SU-DHL-6 (cell line): ENCODE data around the gene ERAP2.

Experiments
- H2AFZ ChIP-seq: fragments of 200-600 bp; sonication (generic); 2 replicates; pipeline ENCODE4 v1.6.1; 2014; ENCODE audit warnings: low read depth, mild to moderate bottlenecking, moderate library complexity, mixed read lengths, antibody characterized with exemption, low read length; ENCODE audit not compliant: severe bottlenecking
- H3F3A ChIP-seq: fragments of 200-600 bp; shearing (Covaris generic); 2 replicates; pipeline ENCODE4 v1.6.0; 2016; ENCODE audit warnings: antibody characterized with exemption, mild to moderate bottlenecking; ENCODE audit not compliant: insufficient read depth
- H3K27ac ChIP-seq: fragments of 200-600 bp; sonication (generic); 2 replicates; pipeline ENCODE4 v1.5.1; 2016; ENCODE audit warnings: low read depth, mild to moderate bottlenecking, low read length, moderate library complexity, mixed read lengths
- H3K27me3 ChIP-seq: fragments of 200-600 bp; sonication (generic), shearing (Covaris generic); 2 replicates; pipeline ENCODE4 v1.6.0; 2014; ENCODE audit warnings: mild to moderate bottlenecking, low read length
- H3K36me3 ChIP-seq: fragments of 200-600 bp; sonication (generic); 2 replicates; pipeline ENCODE4 v1.6.1; 2014; ENCODE audit warnings: mild to moderate bottlenecking, low read length, mixed read lengths
- H3K4me2 ChIP-seq: fragments of 300-600, 200-600 bp; shearing (Covaris generic), sonication (generic); 2 replicates; pipeline ENCODE4 v1.6.0; 2014; ENCODE audit warnings: low read length, low read depth, mild to moderate bottlenecking; ENCODE audit not compliant: poor library complexity, severe bottlenecking
- H3K4me3 ChIP-seq: fragments of 200-600 bp; sonication (generic); 2 replicates; pipeline ENCODE4 v1.5.1; 2014; ENCODE audit warnings: antibody characterized with exemption, low read length, mild to moderate bottlenecking, mixed read lengths; ENCODE audit not compliant: insufficient read depth, poor library complexity, severe bottlenecking
- H3K79me2 ChIP-seq: fragments of 200-600 bp; sonication (generic); 2 replicates; pipeline ENCODE4 v1.6.1; 2014; ENCODE audit warnings: mild to moderate bottlenecking, low read length, moderate library complexity; ENCODE audit not compliant: insufficient read depth
- H3K9ac ChIP-seq: fragments of 200-600 bp; sonication (generic); 2 replicates; pipeline ENCODE4 v1.7.0; 2014; ENCODE audit warnings: mild to moderate bottlenecking, low read length
- H3K9me2 ChIP-seq: fragments of 200-600 bp; sonication (generic); replicated peaks from 2 replicates; pipeline ENCODE4 v1.6.1; 2014; ENCODE audit warnings: low read length; ENCODE audit not compliant: insufficient read depth
- H3K9me3 ChIP-seq: fragments of 200-600 bp; sonication (generic); 2 replicates; pipeline ENCODE4 v1.6.1; 2014; ENCODE audit warnings: low read length, mixed read lengths; ENCODE audit not compliant: insufficient read depth
- H4K20me1 ChIP-seq: fragments of 200-600 bp; sonication (generic); 2 replicates; pipeline ENCODE4 v1.6.1; 2014; ENCODE audit warnings: low read depth, mild to moderate bottlenecking, antibody characterized with exemption, low read length, moderate library complexity, mixed read lengths
- EZH2phosphoT487 ChIP-seq: fragments of 200-600 bp; sonication (generic), shearing (Covaris generic); conservative IDR thresholded peaks from 2 replicates; pipeline ENCODE4 v1.6.1; 2018; ENCODE audit warnings: mild to moderate bottlenecking, antibody characterized with exemption, low read length, moderate library complexity, mixed read lengths
- TF ChIP-seq, protein P1 (sequence below): fragments of 200-600 bp; sonication (generic); IDR thresholded peaks from one replicate; pipeline ENCODE4 v1.5.1; 2017; ENCODE audit warnings: antibody characterized with exemption, mild to moderate bottlenecking, low read length, moderate library complexity; ENCODE audit not compliant: insufficient read depth, poor library complexity, severe bottlenecking

Gene ERAP2, protein sequence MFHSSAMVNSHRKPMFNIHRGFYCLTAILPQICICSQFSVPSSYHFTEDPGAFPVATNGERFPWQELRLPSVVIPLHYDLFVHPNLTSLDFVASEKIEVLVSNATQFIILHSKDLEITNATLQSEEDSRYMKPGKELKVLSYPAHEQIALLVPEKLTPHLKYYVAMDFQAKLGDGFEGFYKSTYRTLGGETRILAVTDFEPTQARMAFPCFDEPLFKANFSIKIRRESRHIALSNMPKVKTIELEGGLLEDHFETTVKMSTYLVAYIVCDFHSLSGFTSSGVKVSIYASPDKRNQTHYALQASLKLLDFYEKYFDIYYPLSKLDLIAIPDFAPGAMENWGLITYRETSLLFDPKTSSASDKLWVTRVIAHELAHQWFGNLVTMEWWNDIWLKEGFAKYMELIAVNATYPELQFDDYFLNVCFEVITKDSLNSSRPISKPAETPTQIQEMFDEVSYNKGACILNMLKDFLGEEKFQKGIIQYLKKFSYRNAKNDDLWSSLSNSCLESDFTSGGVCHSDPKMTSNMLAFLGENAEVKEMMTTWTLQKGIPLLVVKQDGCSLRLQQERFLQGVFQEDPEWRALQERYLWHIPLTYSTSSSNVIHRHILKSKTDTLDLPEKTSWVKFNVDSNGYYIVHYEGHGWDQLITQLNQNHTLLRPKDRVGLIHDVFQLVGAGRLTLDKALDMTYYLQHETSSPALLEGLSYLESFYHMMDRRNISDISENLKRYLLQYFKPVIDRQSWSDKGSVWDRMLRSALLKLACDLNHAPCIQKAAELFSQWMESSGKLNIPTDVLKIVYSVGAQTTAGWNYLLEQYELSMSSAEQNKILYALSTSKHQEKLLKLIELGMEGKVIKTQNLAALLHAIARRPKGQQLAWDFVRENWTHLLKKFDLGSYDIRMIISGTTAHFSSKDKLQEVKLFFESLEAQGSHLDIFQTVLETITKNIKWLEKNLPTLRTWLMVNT

DNA sequence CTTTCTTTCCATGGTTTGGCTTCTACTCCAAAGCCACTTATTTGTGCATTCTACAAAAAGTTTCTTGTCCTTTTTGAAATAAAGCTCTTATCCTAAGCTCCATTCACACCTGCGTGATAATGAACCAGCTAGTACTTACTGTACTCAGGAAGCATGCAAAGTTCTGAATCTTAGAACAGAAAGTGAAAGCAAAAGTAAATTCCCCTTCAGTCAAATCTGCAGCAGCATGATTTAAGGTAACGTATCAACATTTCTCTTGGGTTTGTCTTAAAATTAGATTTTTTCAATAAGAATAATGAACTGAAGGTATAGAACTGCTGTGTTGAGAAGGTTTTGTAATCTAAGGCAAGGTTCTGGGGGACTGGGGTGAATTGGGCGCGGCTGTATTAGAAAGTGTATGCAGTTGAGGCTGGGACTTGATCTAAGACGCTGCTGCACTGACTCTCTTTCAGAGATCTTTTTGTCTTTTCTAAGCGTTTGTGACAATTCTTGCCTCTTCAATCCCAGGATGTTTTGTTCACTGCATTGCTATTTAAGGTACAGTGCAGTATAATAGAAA, at the start of gene ERAP2:
Gene ERAP2, plus strand, starts transcription at position 209 of the 559 bp plus-strand sequence. CDS start 3,186 bp downstream, outside the sequence.
- Histone ChIP-seq H4K20me1 (no peaks in the 10 kb centered on the region), H3K27me3 (no peaks in the 10 kb centered on the region), H3K79me2 (no peaks in the 10 kb centered on the region), H3K27ac (peak within 1 kb of the TSS; percentile 66), H3K9me3 (no peaks in the 10 kb centered on the region), H3K9me2 (no peaks in the 10 kb centered on the region), H2AFZ (peak within 1 kb of the TSS; percentile 73), H3K36me3 (peaks cover 8% of the 10 kb centered on the region; the same call in 1 of the 2 replicates), H3K9ac (peak within 1 kb of the TSS; percentile 59), H3K4me2 (peak within 1 kb of the TSS; percentile 90), H3F3A (peaks cover 20% of the 10 kb centered on the region), H3K4me3 (peak within 1 kb of the TSS; percentile 73)
- TF ChIP-seq EZH2phosphoT487 = no peak
- TF ChIP-seq, protein P1, sequence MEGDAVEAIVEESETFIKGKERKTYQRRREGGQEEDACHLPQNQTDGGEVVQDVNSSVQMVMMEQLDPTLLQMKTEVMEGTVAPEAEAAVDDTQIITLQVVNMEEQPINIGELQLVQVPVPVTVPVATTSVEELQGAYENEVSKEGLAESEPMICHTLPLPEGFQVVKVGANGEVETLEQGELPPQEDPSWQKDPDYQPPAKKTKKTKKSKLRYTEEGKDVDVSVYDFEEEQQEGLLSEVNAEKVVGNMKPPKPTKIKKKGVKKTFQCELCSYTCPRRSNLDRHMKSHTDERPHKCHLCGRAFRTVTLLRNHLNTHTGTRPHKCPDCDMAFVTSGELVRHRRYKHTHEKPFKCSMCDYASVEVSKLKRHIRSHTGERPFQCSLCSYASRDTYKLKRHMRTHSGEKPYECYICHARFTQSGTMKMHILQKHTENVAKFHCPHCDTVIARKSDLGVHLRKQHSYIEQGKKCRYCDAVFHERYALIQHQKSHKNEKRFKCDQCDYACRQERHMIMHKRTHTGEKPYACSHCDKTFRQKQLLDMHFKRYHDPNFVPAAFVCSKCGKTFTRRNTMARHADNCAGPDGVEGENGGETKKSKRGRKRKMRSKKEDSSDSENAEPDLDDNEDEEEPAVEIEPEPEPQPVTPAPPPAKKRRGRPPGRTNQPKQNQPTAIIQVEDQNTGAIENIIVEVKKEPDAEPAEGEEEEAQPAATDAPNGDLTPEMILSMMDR = no peak

DNA sequence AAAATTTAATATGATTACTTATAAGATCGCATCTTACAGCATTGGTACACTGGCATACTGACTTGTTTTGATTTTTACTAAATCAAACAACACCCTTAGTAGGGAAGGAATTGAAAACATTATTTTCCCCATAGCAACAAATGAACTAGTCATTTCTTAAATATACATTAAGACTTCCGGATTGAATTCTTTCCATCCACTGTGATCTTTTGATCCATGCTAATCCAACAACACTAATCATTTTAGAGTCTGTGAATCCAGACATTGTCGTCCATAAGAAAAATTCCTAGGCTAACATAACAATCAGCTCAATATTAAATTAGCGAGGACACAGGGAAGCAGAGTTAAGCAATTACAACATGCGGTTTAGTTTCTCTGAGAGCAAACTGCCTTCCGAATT, 47.0 kb upstream of the ERAP2 start:
- no peak overlapping the region for H3K9ac ChIP-seq

DNA sequence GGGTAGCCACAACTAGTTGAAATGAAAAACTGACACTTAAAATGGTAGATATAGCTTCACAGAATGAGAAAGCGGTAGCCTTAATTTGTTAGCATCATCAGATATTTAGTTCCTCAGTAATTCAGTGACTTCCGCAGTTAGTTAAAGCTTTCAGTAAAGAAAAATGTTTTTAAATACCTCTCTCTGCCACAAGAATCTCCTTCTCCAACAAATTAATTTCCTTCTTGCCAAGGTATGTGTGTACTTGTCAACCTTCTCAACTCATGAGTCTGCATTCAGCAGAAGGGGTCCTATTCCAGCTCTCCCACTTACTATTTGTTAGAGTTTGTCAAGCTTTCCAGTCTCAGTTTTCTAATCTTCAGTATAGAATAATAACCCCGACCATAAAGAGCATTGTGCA, 42.3 kb upstream of the ERAP2 start:
- no peaks in the 10 kb centered on the region for H3F3A ChIP-seq
- H3K4me2 ChIP-seq = no peak overlapping the region
- H3K79me2 ChIP-seq = no peaks in the 10 kb centered on the region
- no peaks in the 10 kb centered on the region for H3K9me3 ChIP-seq
- H3K27me3 ChIP-seq = no peaks in the 10 kb centered on the region
- no peaks in the 10 kb centered on the region for H3K36me3 ChIP-seq
- TF ChIP-seq, protein P1 = no peak
- TF ChIP-seq EZH2phosphoT487 = no peak
- no peak overlapping the region for H3K9ac ChIP-seq
- H3K4me3 ChIP-seq = no peak overlapping the region
- H2AFZ ChIP-seq = no peak overlapping the region
- H4K20me1 ChIP-seq = no peaks in the 10 kb centered on the region
- H3K9me2 ChIP-seq = no peaks in the 10 kb centered on the region
- H3K27ac ChIP-seq = no peak overlapping the region

More for the DNA sequence above, 47.0 kb upstream of the ERAP2 start:
- Histone ChIP-seq H3F3A (no peaks in the 10 kb centered on the region), H3K79me2 (no peaks in the 10 kb centered on the region), H3K9me2 (no peaks in the 10 kb centered on the region), H3K4me3 (no peak overlapping the region), H3K36me3 (no peaks in the 10 kb centered on the region), H3K27ac (no peak overlapping the region), H2AFZ (no peak overlapping the region), H3K4me2 (no peak overlapping the region), H3K9me3 (no peaks in the 10 kb centered on the region), H4K20me1 (no peaks in the 10 kb centered on the region), H3K27me3 (no peaks in the 10 kb centered on the region)
- TF ChIP-seq EZH2phosphoT487 = no peak
- TF ChIP-seq, protein P1 = no peak
